K562 (cell line): ENCODE results near the gene SYPL2. TPM values are rescaled to one million over a fixed set of nuclear protein-coding genes. Genes with fewer than 3 reads are reported as not detected.

Experiments
- DMBX1 ChIP-seq: fragments of 250-450 bp; sonication (Bioruptor Pico); IDR thresholded peaks from 2 replicates; pipeline ENCODE4 v1.8.0; 2022; ENCODE audit warnings: inconsistent platforms, mild to moderate bottlenecking, moderate library complexity, borderline replicate concordance
- EHMT2 ChIP-seq: fragments of 450-650 bp; IDR thresholded peaks from 2 replicates; pipeline ENCODE4 v1.6.1; 2018; ENCODE audit warnings: antibody characterized with exemption
- ERF ChIP-seq: fragments of 450-650 bp; formaldehyde crosslinking; IDR thresholded peaks from 2 replicates; pipeline ENCODE4 v1.4.0; 2020; ENCODE audit warnings: mild to moderate bottlenecking, mixed read lengths
- HMG20B ChIP-seq: fragments of 250-450 bp; sonication (Bioruptor Pico); IDR thresholded peaks from 2 replicates; pipeline ENCODE4 v1.5.0; 2021; ENCODE audit warnings: mild to moderate bottlenecking
- RBBP5 ChIP-seq: fragments of 200-600 bp; sonication (generic); IDR thresholded peaks from 2 replicates; pipeline ENCODE4 v1.6.1; 2012; ENCODE audit warnings: borderline replicate concordance, mild to moderate bottlenecking, low read length, control low read depth, inconsistent platforms; ENCODE audit not compliant: insufficient read depth, poor library complexity, severe bottlenecking
- ZBTB8A ChIP-seq: fragments of 450-650 bp; IDR thresholded peaks from 2 replicates; pipeline ENCODE4 v1.6.1; 2018; ENCODE audit warnings: mild to moderate bottlenecking, moderate library complexity; ENCODE audit not compliant: partially characterized antibody
- ZNF197 ChIP-seq: fragments of 200-800 bp; sonication (Bioruptor generic); IDR thresholded peaks from 2 replicates; pipeline ENCODE4 v1.6.1; 2016; ENCODE audit warnings: low read depth, missing genetic modification characterization, missing compliant biosample characterization
- ZNF584 ChIP-seq: fragments of 200-800 bp; sonication (Bioruptor generic); IDR thresholded peaks from 2 replicates; pipeline ENCODE4 v1.6.1; 2016; ENCODE audit warnings: low read depth, mild to moderate bottlenecking, missing genetic modification characterization, missing compliant biosample characterization
- polyA plus RNA-seq, 8 experiments: library from polyadenylated mRNA; depleted of rRNA in 4 of 8; stranded (reverse) in 5 of 8; unstranded in 3 of 8; fragments of >200 nt; fragmentation: Nextera tagmentation in 2 of 8; fragmentation: Illumina TruSeq in 1 of 8; extraction: Ambion mirVana in 2 of 8; extraction: Trizol in 1 of 8; gene quantifications; 2 replicates each; pipeline versions ENCODE4 v1.2.1 to v1.2.3, GENCODE V29; 2011 to 2014; ENCODE audit warnings: inconsistent platforms in 1 of 8, missing spikeins in 1 of 8
- total RNA-seq, 7 experiments: library from RNA; depleted of rRNA in 6 of 7; stranded (reverse); fragments of >200 nt in 6 of 7; fragmentation: Illumina TruSeq in 2 of 7; extraction: Trizol in 2 of 7; gene quantifications; 2 replicates each; pipeline versions ENCODE4 v1.2.1 to v1.2.3, GENCODE V29; 2011 to 2021; ENCODE audit warnings: low replicate concordance in 1 of 7
- TF ChIP-seq, protein P1 (sequence below), 2 experiments: fragments of 450-650 bp; conservative IDR thresholded peaks; 2 replicates each; pipeline ENCODE4 v1.6.1; 2017; ENCODE audit warnings: mild to moderate bottlenecking in 2 of 2, moderate library complexity in 2 of 2
- TF ChIP-seq, protein P2 (sequence below): sonication (generic); formaldehyde crosslinking; IDR thresholded peaks from 2 replicates; pipeline ENCODE4 v1.8.0; 2022; ENCODE audit warnings: mild to moderate bottlenecking, missing genetic modification reagents
- TF ChIP-seq, protein P3 (sequence below): fragments of 200-800 bp; sonication (Bioruptor generic); IDR thresholded peaks from 2 replicates; pipeline ENCODE4 v1.6.1; 2017; ENCODE audit warnings: missing genetic modification characterization, missing compliant biosample characterization
- TF ChIP-seq, protein P4 (sequence below): fragments of 450-650 bp; IDR thresholded peaks from 2 replicates; pipeline ENCODE4 v1.6.1; 2014; ENCODE audit warnings: low read depth, mild to moderate bottlenecking, moderate library complexity, borderline replicate concordance
- TF ChIP-seq, protein P5 (sequence below): sonication (generic); formaldehyde crosslinking; IDR thresholded peaks from 2 replicates; pipeline ENCODE4 v1.5.0; 2020; ENCODE audit warnings: missing genetic modification reagents

The SYPL2 gene
- total and polyA plus RNA-seq, 9 of the 15 experiments (the other 6 are each of a cell fraction or from before 2014, with no cell fraction given) = 0.03 to 0.20 (median 0.07) TPM; not detected in 2

DNA sequence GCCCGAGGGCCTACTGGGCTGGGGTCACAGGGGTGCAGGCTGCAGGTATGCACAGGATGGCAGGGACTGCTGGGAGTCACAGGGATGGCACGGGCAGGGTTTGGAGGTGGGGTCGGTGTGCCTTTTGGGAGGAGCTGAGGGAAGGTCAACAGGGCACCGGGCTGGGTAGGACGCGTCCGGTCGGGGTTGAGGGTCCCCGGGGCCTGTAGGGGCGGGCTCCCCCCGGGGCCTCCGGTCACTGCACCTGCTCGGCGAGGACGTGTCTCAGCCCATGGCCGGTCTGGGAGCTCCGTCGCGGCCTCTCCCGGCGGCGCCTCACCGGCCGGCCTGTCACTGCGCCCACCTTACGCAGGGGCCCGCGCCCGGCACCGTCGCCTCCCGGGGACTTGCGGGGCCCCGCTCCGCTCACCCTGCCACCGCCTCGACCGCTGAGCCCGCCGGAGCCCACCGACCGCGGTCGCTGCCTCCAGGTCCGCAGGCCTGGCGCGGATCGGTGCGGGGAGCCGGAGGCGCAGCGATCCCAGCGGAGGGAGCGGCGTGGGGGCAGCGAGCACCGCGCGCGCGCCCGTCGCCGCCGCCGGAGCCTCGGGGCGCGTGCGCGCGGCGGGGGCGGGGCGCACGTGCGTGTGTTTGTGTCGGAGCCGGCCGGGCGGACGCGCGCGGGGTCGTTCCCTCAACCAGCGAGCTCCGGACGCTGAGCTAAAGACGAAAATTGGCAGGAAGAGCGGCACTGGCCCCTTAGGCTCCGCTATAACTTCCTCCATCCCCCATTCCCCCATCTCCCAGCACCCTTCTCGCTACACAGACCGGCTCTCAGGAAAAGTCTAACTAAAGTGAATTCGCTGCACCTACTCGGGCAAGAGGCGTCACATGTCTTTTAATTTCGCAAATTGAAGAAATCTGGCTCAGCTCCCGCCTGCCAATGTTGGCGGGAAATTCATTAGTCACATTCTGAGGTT is 43.1 kb downstream of the SYPL2 start, which contains the start of gene AMIGO1 (continued):
- TF ChIP-seq, protein P1, sequence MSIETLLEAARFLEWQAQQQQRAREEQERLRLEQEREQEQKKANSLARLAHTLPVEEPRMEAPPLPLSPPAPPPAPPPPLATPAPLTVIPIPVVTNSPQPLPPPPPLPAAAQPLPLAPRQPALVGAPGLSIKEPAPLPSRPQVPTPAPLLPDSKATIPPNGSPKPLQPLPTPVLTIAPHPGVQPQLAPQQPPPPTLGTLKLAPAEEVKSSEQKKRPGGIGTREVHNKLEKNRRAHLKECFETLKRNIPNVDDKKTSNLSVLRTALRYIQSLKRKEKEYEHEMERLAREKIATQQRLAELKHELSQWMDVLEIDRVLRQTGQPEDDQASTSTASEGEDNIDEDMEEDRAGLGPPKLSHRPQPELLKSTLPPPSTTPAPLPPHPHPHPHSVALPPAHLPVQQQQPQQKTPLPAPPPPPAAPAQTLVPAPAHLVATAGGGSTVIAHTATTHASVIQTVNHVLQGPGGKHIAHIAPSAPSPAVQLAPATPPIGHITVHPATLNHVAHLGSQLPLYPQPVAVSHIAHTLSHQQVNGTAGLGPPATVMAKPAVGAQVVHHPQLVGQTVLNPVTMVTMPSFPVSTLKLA (conservative IDR thresholded peaks at IDR 0.05) = peak; percentile 76 to 81
- TF ChIP-seq, protein P2, sequence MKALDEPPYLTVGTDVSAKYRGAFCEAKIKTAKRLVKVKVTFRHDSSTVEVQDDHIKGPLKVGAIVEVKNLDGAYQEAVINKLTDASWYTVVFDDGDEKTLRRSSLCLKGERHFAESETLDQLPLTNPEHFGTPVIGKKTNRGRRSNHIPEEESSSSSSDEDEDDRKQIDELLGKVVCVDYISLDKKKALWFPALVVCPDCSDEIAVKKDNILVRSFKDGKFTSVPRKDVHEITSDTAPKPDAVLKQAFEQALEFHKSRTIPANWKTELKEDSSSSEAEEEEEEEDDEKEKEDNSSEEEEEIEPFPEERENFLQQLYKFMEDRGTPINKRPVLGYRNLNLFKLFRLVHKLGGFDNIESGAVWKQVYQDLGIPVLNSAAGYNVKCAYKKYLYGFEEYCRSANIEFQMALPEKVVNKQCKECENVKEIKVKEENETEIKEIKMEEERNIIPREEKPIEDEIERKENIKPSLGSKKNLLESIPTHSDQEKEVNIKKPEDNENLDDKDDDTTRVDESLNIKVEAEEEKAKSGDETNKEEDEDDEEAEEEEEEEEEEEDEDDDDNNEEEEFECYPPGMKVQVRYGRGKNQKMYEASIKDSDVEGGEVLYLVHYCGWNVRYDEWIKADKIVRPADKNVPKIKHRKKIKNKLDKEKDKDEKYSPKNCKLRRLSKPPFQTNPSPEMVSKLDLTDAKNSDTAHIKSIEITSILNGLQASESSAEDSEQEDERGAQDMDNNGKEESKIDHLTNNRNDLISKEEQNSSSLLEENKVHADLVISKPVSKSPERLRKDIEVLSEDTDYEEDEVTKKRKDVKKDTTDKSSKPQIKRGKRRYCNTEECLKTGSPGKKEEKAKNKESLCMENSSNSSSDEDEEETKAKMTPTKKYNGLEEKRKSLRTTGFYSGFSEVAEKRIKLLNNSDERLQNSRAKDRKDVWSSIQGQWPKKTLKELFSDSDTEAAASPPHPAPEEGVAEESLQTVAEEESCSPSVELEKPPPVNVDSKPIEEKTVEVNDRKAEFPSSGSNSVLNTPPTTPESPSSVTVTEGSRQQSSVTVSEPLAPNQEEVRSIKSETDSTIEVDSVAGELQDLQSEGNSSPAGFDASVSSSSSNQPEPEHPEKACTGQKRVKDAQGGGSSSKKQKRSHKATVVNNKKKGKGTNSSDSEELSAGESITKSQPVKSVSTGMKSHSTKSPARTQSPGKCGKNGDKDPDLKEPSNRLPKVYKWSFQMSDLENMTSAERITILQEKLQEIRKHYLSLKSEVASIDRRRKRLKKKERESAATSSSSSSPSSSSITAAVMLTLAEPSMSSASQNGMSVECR (CRISPR knock-in tag) = peak; percentile 66; the same call in 1 of the 2 replicates
- TF ChIP-seq RBBP5 (peak; percentile 49), HMG20B (no peak), ZBTB8A (no peak), EHMT2 (no peak), ERF (CRISPR knock-in tag) (peak; percentile 87), ZNF584 (CRISPR knock-in tag) (0 out of 2 replicates have a peak, but pooled peaks have one; percentile 54), ZNF197 (CRISPR knock-in tag) (0 out of 2 replicates have a peak, but pooled peaks have one; percentile 53), DMBX1 (CRISPR knock-in tag) (peak; percentile 77)
- TF ChIP-seq, protein P3, sequence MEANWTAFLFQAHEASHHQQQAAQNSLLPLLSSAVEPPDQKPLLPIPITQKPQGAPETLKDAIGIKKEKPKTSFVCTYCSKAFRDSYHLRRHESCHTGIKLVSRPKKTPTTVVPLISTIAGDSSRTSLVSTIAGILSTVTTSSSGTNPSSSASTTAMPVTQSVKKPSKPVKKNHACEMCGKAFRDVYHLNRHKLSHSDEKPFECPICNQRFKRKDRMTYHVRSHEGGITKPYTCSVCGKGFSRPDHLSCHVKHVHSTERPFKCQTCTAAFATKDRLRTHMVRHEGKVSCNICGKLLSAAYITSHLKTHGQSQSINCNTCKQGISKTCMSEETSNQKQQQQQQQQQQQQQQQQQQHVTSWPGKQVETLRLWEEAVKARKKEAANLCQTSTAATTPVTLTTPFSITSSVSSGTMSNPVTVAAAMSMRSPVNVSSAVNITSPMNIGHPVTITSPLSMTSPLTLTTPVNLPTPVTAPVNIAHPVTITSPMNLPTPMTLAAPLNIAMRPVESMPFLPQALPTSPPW (CRISPR knock-in tag) = peak; percentile 72
- TF ChIP-seq, protein P4, sequence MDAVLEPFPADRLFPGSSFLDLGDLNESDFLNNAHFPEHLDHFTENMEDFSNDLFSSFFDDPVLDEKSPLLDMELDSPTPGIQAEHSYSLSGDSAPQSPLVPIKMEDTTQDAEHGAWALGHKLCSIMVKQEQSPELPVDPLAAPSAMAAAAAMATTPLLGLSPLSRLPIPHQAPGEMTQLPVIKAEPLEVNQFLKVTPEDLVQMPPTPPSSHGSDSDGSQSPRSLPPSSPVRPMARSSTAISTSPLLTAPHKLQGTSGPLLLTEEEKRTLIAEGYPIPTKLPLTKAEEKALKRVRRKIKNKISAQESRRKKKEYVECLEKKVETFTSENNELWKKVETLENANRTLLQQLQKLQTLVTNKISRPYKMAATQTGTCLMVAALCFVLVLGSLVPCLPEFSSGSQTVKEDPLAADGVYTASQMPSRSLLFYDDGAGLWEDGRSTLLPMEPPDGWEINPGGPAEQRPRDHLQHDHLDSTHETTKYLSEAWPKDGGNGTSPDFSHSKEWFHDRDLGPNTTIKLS = peak; percentile 41; the same call in 1 of the 2 replicates
- TF ChIP-seq, protein P5, sequence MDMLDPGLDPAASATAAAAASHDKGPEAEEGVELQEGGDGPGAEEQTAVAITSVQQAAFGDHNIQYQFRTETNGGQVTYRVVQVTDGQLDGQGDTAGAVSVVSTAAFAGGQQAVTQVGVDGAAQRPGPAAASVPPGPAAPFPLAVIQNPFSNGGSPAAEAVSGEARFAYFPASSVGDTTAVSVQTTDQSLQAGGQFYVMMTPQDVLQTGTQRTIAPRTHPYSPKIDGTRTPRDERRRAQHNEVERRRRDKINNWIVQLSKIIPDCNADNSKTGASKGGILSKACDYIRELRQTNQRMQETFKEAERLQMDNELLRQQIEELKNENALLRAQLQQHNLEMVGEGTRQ (CRISPR knock-in tag) = 0 out of 2 replicates have a peak, but pooled peaks have one; percentile 3
